GM19025 (cell line): ENCODE data around the gene GPR137B.

Experiments used
- ATAC-seq: cut with Tn5 transposase; IDR thresholded peaks from one replicate; pipeline ENCODE4 v1.9.1; 2021; ENCODE audit warnings: mild to moderate bottlenecking, low read depth, moderate library complexity; ENCODE audit not compliant: unreplicated experiment

GPR137B gene

GRCh38 chr1:236242568-236242967 is 100.2 kb downstream of the GPR137B start:
- ATAC-seq = no peak

GRCh38 chr1:236247286-236247685 is 104.9 kb downstream of the GPR137B start:
- no peak for ATAC-seq

GRCh38 chr1:236251587-236251986 is 109.2 kb downstream of the GPR137B start:
- no peak for ATAC-seq

GRCh38 chr1:236253119-236253518 is 110.8 kb downstream of the GPR137B start:
- no peak for ATAC-seq

GRCh38 chr1:236253918-236254637 is 111.7 kb downstream of the GPR137B start:
- no peak for ATAC-seq

GRCh38 chr1:236257216-236257615 is 114.9 kb downstream of the GPR137B start:
- no peak for ATAC-seq

GRCh38 chr1:236258114-236258622 is 115.8 kb downstream of the GPR137B start:
- no peak for ATAC-seq
